ENCODE results near the gene PRKD1.

PRKD1 gene

GRCh38 chr14:29829851-29830250, 97.8 kb downstream of the PRKD1 start:
- DNase-seq, result no peak

GRCh38 chr14:29823816-29824215, 103.8 kb downstream of the PRKD1 start:
- DNase-seq, result no peak

GRCh38 chr14:29822430-29822709, 105.3 kb downstream of the PRKD1 start:
- no peak for DNase-seq

GRCh38 chr14:29821661-29822429, 105.8 kb downstream of the PRKD1 start:
- DNase-seq, result no peak

GRCh38 chr14:29821242-29821641, 106.4 kb downstream of the PRKD1 start:
- DNase-seq, result no peak

GRCh38 chr14:29820785-29821184, 106.9 kb downstream of the PRKD1 start:
- DNase-seq, result no peak

GRCh38 chr14:29817767-29818405, 109.8 kb downstream of the PRKD1 start:
- DNase-seq, result no peak

- no peak for DNase-seq
Observed at GRCh38 chr14:29815016-29815674, 112.5 kb downstream of the PRKD1 start.

GRCh38 chr14:29814156-29815015, 113.3 kb downstream of the PRKD1 start:
- no peak for DNase-seq

- DNase-seq, result no peak
Observed at GRCh38 chr14:29810682-29811081, 117.0 kb downstream of the PRKD1 start.

GRCh38 chr14:29810064-29810463, 117.6 kb downstream of the PRKD1 start:
- no peak for DNase-seq

GRCh38 chr14:29806124-29806517, 121.5 kb downstream of the PRKD1 start:
- DNase-seq, result no peak

GRCh38 chr14:29805415-29806123, 122.1 kb downstream of the PRKD1 start:
- DNase-seq, result no peak

GRCh38 chr14:29804481-29805266, 123.0 kb downstream of the PRKD1 start:
- DNase-seq, result no peak

- no peak for DNase-seq
Observed at GRCh38 chr14:29803045-29803444, 124.6 kb downstream of the PRKD1 start.

GRCh38 chr14:29802211-29802610, 125.4 kb downstream of the PRKD1 start:
- no peak for DNase-seq

GRCh38 chr14:29800961-29801360, 126.7 kb downstream of the PRKD1 start:
- DNase-seq, result no peak

GRCh38 chr14:29799464-29800095, 128.1 kb downstream of the PRKD1 start:
- DNase-seq, result no peak

- no peak for DNase-seq
Observed at GRCh38 chr14:29798811-29799210, 128.8 kb downstream of the PRKD1 start.

GRCh38 chr14:29798108-29798663, 129.5 kb downstream of the PRKD1 start:
- DNase-seq, result no peak

- DNase-seq, result no peak
Observed at GRCh38 chr14:29796853-29797252, 130.8 kb downstream of the PRKD1 start.

All from activated CD4-positive, alpha-beta T cell treated with anti-CD3 and anti-CD28 coated beads, Interleukin-2, amount 50 U/mL, for 1 hour (primary cell).